GM21786 (cell line): ENCODE results near the gene KAZN.

Source experiments
- ATAC-seq: cut with Tn5 transposase; IDR thresholded peaks from one replicate; pipeline ENCODE4 v1.9.1; 2021; ENCODE audit not compliant: unreplicated experiment

Gene KAZN

DNA sequence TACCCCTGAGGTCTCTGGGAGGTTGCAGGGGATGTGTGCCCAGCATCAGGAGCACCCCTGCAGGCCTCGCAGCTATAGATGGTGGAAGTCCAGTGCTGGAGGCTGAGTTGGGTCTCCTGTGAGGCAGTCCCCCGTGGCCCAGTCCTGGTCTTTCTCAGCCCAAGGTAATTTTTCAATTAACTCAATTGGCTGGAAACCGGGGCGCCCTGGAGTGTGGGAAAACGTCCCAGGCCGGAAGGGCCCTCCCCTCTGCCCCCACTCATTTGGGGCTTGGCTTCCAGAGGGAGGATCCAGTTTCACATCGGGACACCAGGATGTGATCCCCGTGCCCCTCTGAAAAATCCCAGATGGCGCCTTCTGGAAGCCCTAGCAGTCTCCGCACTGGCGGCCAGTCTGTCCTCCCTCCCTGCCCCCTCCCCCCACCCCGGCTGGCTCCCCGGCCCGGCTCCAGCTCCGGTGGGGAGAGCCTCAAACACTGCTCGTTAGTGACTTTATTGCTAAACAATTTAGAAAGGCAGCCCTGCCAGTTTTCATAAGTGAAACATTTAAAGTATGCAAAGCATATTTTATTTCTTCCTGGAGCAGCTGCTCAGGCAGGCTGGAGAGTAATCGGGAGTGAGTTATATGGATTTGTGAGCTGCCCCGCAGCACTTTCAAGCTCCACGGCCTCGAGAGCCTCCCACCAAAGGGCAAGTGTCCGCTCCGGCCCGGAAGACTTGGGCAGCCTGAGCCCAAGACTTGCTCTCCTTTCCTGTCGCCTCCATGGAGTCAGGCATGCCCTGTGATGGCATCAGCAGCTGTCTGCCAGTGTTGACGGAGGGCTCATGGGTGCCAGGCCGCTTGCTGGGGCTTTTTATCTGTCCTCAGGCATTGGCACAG, 346.9 kb downstream of the KAZN start:
- no peak for ATAC-seq

DNA sequence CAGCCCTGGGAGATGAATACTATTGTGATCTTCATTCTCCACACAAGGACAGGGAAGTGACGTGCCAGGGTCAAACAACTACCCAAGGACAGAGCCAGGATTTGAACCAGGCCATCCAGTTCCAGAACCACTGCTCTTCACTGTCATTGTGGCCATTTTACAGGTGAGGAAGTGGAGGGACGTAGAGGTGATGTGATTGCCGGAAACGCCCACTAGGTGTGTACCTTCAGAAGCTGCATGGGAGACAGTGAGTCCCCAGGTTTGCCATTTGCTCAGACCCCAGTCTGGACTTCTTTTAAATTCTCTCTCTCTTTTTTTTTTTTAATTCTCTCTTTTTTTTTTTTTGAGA, 347.5 kb downstream of the KAZN start:
- no peak for ATAC-seq

DNA sequence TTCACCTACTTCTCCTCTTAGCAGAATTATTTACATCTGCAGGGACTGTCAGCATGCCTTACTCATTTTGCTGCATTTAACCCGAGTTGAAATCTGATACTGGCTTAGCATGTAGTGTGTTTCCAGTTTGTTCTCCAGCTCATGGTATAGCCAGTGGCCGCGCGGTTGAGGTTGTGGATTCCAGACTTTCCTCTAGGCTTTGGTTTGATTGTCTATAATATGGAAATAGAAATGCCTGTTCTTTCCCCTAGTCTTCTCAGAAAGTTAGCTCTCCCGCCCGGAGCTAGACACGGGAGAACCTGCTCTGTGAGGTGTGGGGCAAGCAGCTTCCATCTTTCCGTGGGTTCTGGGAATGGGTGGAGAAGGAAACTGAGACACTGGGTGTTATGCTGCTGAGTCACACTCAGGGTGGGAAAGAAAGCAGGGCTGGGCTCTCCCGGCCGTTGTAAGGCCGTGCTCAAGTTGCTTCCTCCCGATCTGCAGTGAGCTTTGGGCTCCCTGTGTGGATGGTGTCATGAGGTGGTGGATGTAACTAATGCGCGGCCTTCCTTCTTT, 348.3 kb downstream of the KAZN start:
- ATAC-seq = no peak

GRCh38 chr1:14947421-14947820, 348.9 kb downstream of the KAZN start:
- no peak for ATAC-seq

DNA sequence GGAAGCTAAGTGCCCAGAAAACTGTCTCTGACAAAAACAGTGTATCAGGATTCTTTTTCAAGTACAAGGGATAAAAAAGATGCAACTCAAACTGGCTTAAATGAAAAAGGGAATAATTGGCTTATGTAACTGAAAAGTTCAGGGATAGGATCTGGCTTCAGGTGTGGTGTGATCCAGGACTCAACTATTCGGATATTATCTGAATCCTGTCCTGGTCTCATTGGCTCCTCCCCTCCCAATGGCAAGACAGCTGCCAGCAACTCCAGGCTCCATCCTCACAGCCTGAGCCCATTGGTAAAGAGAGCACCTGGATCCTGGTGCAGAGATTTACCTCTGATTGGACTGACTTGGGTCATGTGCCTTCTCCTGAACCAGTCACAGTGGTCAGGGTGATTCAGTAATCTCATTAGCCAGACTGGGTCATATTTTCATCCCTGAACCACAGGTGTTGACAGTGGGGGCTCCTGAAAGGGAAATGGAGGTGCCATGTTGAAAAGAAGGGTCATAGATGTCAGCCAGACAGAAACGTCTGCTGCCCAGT, 349.7 kb downstream of the KAZN start:
- no peak for ATAC-seq

DNA sequence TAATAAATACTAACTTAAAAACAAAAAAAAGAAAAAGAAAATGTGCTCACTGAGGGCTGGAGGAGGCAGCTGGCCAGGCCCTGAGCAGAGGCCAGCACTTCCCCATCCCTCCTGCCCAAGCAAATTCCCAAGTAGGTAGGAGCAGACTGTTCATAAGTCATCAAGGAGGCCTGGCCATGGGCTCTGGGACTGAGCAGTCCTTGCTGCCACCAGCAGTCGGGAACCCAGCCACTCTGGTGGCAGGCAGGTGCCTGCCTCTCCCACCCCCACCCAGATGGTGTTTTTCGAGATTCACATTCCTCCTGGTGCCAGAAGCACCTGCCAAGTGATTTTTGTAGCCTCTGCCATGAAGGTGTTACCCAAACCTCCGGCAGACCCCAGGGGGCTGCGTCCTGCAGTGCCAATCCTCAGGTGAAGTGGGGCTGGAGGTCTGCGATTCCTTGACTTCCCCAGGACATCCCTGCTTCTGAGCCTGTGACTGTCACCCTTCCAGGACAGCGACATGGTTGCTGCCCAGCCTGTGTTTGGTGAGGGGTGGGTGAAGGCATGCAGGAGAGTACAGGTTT, 350.9 kb downstream of the KAZN start:
- no peak for ATAC-seq

DNA sequence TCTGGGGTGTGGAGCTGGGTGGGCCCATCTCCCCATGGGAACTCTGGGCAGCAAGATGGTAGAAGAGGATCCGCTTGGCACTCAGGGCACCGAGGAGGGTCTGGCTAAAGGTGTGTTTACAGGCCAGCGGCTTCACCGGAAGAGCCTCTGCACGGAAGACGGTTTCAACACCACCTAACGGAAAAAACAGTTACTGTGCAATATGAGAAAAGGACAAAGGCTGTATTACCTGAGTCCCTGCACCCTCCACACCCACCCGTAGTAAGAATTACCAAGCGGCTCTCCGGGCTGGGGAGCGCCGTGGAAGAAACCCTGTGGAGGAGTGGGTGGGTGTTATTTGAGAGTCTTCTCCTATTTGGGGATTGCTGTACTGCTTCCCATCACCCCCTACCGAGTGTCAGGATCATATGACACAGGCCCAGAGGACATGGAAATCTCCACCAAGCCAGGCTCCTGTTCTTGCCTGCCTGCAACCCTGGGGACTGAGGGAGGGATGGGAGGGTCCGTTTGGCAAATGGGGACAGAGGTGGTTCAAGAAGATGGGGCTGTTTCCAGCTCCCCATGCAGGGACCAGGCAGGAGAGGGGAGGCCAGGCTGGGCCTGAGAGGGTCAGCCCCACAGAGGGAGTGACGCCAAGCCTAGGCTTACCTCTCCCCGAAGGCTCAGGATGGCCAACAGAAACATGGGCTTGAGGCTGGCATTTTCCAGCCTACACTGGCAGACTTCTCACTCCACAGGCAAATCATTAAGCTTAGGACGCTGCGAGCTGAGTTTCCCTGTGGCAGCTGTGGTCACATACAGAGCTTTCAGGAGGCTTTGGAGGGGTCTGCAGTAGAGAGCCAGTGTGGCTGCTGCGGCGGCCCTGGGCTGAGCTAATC, 351.6 kb downstream of the KAZN start:
- ATAC-seq = no peak

- ATAC-seq = no peak
Observed at GRCh38 chr1:14951766-14952165, 353.3 kb downstream of the KAZN start.

DNA sequence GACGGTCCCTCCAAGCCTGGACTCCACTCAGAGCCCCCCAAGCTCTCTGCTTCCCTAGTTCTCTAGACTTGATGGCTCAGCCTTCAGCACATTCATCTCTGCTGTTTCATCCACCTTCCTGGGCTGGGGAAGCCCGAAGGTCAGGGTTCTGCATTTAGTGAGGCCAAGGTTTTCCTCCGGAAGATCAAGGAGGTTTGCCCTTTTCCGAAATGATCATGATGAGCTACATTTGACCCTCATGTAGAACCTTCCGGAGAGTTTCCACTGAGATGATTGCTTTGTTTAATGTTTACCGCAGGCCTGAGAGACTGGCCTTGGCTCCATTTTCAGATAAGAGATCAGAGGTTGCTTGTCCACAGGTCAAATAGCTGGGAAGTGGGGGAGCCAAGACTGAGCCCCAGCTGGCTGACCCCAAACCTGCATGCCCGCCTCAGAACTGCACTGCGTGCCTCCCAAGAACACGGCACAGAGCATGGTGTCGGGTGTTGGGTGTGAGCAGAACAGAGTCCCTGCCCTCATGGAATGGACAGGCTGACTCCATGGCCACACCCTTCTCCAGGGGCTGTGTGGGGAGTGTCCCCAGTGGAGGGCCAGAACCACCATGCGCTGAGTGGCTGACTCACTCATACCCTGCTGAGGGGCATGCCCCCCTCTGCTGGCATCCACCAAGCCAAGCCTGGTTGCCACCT, 354.3 kb downstream of the KAZN start:
- ATAC-seq = no peak

DNA sequence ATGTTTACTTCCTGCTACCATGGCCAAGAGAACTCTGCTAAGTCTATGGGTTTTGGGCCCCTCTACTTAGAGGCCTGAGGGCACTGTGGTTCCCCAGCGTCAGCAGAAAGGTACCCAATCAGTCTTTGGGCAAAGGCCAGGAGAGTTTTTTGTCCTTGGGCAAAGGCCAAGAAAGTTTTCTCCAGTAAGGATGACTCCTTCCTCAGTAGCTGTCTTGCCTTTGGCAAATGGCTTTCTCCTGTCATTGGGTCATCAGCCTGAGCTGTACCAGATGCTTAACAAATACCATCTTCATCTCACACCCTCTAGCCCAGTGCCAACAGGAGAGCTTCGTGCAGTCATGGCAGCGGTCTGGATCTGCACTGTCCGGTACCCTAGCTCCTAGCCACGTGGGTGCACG, 355.7 kb downstream of the KAZN start:
- ATAC-seq = no peak

DNA sequence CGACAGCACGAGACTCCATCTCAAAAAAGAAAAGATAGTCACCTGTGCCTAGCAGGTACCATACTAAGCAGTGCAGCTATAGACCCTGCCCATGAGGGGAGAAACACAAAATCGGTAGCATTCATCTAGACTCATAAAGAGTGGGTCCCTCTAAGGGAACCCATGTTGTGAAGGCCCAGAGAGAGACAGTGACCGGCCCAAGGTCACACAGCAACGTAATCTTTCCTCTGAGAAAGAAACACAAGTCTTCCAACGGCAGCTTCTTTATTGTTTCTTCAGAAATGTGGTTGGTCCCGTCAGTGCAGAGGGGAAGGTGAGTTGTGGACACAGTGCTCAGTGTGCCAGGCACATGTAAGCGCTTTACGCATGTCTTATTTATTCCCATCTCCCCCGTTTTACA, 356.4 kb downstream of the KAZN start:
- ATAC-seq = no peak

GRCh38 chr1:14955402-14955801, 356.9 kb downstream of the KAZN start:
- no peak for ATAC-seq

- ATAC-seq = no peak
Observed at GRCh38 chr1:14955976-14956375, 357.5 kb downstream of the KAZN start.

- no peak for ATAC-seq
Observed at GRCh38 chr1:14956579-14957195, 358.2 kb downstream of the KAZN start.

DNA sequence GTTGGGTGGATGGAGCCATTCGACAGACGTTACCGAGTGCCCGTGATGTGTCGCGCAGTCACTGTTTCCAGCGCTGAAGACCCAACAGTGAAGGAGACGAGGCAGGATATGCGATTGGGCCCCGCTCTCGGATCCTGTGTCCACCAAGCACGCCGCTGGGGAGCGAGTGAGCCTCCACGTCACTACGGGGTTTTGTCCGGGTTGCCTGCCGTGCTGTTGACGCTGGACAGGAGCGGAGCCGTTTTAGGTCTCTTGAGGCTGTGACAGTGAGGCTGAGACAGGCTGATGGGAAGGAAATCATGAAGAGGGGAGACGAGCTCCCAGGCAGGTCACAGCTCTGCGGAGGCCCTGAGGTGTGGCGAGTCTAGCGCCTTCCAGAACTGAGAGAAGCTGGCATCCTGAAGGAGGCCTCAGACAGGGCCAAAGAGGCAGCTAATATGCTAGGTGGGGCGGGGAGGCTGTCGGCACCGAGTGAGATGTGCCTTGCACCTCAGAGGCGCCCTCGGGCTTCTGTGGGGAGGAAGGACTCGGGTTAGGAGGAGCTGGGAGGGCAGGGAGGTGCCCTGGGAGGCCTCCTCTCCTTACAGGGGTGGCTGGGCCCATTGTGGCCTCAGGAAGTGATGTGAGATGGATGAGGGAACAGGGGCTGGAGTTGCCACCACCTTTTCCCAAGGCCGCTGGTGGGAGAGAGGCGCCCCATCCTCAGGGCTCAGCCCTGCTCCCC, 359.1 kb downstream of the KAZN start:
- no peak for ATAC-seq

- no peak for ATAC-seq
Observed at GRCh38 chr1:14958249-14959058, 360.0 kb downstream of the KAZN start.

DNA sequence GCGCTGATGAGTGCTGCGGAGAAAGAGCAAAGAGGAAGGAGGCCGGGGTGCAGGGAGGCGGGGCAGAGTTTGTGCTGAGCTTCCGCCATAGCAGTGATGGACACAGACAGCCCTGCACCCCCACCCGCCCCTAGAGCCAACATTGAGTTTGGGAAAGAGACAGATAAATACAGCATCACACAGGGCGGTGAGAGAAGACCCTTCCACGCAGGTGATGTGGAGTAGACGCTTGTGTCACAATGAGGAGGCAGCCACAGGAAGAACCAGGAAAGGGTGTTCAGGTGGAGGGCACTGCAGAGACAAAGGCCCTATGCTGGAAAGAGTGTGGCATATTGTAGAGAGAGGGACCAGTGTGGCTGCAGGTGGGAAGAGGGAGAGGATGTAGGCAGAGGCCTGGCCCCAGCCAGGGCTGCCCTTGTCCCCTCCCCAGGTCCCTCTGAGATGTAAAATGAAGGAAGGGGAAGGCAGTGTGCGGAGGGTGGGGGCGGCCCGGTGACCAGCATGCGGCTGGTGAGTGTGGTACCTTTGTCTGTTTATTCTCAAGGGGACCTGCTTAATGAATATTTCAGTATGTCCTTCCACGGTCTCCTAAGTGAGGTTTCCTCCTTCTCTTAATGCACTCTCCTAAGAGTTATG, 360.7 kb downstream of the KAZN start:
- ATAC-seq = no peak

GRCh38 chr1:14961661-14962267, 363.3 kb downstream of the KAZN start:
- ATAC-seq = no peak
